GM10847 (cell line): ENCODE data around the gene SH2D1B.

Source experiments
- POLR2A ChIP-seq: IDR thresholded peaks from 2 replicates; pipeline ENCODE4 v1.6.1; 2011; ENCODE audit not compliant: insufficient read length; ENCODE audit errors: extremely low read depth

Gene SH2D1B

GRCh38 chr1:162400790-162401355 is 11.1 kb downstream of the SH2D1B start:
- TF ChIP-seq POLR2A = no peak

GRCh38 chr1:162398999-162399580 is 12.8 kb downstream of the SH2D1B start:
- no peak for TF ChIP-seq POLR2A

GRCh38 chr1:162397943-162398560 is 13.9 kb downstream of the SH2D1B start:
- TF ChIP-seq POLR2A = no peak

GRCh38 chr1:162397039-162397448 is 14.9 kb downstream of the SH2D1B start:
- TF ChIP-seq POLR2A = no peak

- no peak for TF ChIP-seq POLR2A
These were observed 15.6 kb downstream of the SH2D1B start for GRCh38 chr1:162396201-162396906.

- TF ChIP-seq POLR2A = no peak
These were observed 20.0 kb downstream of the SH2D1B start for GRCh38 chr1:162391790-162392563.

GRCh38 chr1:162390396-162391185 is 21.3 kb downstream of the SH2D1B start:
- no peak for TF ChIP-seq POLR2A

GRCh38 chr1:162389971-162390370 is 22.0 kb downstream of the SH2D1B start:
- TF ChIP-seq POLR2A = no peak

GRCh38 chr1:162389021-162389818 is 22.7 kb downstream of the SH2D1B start:
- no peak for TF ChIP-seq POLR2A

- TF ChIP-seq POLR2A = no peak
These were observed 23.3 kb downstream of the SH2D1B start for GRCh38 chr1:162388615-162389014.

- no peak for TF ChIP-seq POLR2A
These were observed 23.8 kb downstream of the SH2D1B start for GRCh38 chr1:162388083-162388594.

GRCh38 chr1:162387226-162388082 is 24.5 kb downstream of the SH2D1B start:
- no peak for TF ChIP-seq POLR2A
